ENCODE measurements around the gene IL31RA.

The IL31RA gene

GRCh38 chr5:55860288-55860687, 9.1 kb downstream of the IL31RA start:
- DNase-seq (ENCODE audit: low spot score), result no peak

- DNase-seq (ENCODE audit: low spot score), result no peak
Measured at GRCh38 chr5:55860709-55861108, 9.6 kb downstream of the IL31RA start.

- DNase-seq (ENCODE audit: low spot score), result no peak
Measured at GRCh38 chr5:55864606-55865541, 13.7 kb downstream of the IL31RA start.

- DNase-seq (ENCODE audit: low spot score), result no peak
Measured at GRCh38 chr5:55865831-55866230, 14.7 kb downstream of the IL31RA start.

GRCh38 chr5:55866485-55866884, 15.3 kb downstream of the IL31RA start:
- DNase-seq (ENCODE audit: low spot score), result no peak

- DNase-seq (ENCODE audit: low spot score), result no peak
Measured at GRCh38 chr5:55866934-55867333, 15.8 kb downstream of the IL31RA start.

- no peak for DNase-seq (ENCODE audit: low spot score)
Measured at GRCh38 chr5:55868846-55869245, 17.7 kb downstream of the IL31RA start.

- DNase-seq (ENCODE audit: low spot score), result no peak
Measured at GRCh38 chr5:55869847-55870246, 18.7 kb downstream of the IL31RA start.

GRCh38 chr5:55873234-55873633, 22.1 kb downstream of the IL31RA start:
- no peak for DNase-seq (ENCODE audit: low spot score)

- no peak for DNase-seq (ENCODE audit: low spot score)
Measured at GRCh38 chr5:55877655-55878054, 26.5 kb downstream of the IL31RA start.

- DNase-seq (ENCODE audit: low spot score), result no peak
Measured at GRCh38 chr5:55880453-55880852, 29.3 kb downstream of the IL31RA start.

DNA sequence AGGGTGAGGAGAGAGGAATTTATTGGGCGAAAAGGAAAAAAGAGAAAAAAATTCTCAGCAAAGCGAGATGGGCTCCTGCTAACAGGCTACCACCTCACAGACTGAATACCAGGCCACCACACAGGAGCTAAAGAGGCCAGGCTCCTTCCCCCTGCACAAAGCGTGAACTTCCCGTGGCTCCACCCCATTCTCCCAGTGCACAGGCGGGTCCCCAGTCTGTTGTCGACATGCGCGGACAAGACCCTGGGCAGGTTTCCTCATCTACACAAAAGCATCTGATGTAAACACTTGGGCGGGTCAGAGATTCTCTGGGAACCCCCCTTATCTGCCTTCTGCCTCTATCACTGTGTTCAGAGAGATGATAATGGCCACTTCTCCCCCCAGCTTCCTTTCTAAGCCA, 34.2 kb downstream of the IL31RA start:
- no peak for DNase-seq (ENCODE audit: low spot score)

DNA sequence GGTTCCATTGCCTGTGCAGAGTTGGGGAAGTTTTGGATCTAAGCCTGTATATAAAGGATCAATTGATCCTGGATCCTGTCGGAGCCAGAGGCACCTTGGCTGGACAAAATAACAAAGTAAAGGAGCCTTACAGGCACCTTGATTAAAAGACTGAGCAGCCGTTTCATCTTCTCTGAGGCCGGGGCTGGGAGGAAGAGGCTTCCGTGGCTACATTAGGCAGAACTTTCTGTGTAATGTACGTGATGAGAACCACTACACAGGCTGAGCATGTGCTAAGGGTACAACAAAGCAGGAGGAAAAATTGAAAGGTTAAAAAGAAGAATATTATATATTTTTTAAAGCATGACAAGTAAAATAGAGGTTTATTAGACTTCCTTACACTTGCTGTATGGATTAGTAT, 37.0 kb downstream of the IL31RA start:
- DNase-seq (ENCODE audit: low spot score), result no peak

DNA sequence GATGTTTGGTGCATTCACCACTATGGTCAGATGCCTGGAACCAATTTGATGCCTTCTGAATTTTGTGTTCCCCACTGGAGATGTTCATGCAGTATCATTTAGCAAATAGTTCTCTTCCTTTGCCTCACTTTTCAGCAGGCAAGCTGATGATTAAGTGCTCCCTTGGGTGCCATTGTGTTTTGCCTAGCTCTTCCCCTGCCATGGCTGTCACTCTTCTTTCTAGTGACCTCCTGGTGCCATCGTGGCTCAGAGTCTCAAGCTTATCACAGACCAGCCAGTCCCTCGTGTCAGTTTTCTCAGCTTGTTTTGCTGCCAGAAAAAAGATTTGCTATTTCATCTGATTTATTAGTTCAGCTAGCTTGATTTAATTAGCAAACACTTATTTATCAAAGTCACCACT, 41.3 kb downstream of the IL31RA start:
- no peak for DNase-seq (ENCODE audit: low spot score)

- peak; percentile 9 for DNase-seq (ENCODE audit: low spot score)
Measured at GRCh38 chr5:55894135-55894534, 43.0 kb downstream of the IL31RA start.

GRCh38 chr5:55895346-55895745, 44.2 kb downstream of the IL31RA start:
- no peak for DNase-seq (ENCODE audit: low spot score)

GRCh38 chr5:55896238-55896637, 45.1 kb downstream of the IL31RA start:
- DNase-seq (ENCODE audit: low spot score), result no peak

DNA sequence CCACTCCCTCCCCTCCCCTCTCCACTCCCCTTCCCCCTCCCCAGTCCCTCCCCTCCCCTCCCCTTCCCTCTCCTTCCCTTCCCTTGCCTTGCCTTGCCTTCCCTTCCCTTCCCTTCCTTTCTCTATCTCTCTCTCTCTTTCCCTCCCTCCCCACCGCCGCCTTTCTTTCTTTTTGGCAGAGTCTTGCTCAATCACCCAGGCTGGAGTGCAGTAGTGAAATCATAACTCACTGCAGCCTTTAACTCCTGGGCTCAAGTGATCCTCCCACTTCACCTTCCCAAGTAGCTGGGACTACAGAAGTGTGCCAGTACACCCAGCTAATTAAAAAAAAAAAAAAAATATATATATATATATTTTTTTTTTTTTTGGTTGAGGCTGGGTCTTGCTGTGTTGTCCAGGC, 45.5 kb downstream of the IL31RA start:
- no peak for DNase-seq (ENCODE audit: low spot score)

- no peak for DNase-seq (ENCODE audit: low spot score)
Measured at GRCh38 chr5:55897206-55897894, 46.2 kb downstream of the IL31RA start.

DNA sequence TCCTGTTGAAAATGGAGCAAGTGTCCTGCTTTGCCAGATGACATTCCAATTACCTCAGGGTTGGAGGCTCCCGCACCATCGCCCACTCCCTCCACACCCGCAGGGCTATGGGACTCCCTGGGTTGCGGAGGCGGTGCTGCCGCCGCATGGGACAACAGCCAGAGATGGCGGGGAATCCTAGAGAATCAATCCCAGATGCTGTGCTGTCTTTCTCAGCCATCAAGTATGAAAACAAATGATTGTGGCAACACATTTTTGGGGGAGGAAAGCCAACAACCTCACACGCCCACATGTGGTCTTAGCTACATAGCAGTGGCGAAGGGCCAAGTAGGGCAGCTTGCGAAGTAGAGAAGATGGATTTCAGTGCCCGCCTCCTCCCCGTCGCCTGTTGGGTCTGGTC, 46.7 kb downstream of the IL31RA start:
- no peak for DNase-seq (ENCODE audit: low spot score)

GRCh38 chr5:55899344-55899743, 48.2 kb downstream of the IL31RA start:
- no peak for DNase-seq (ENCODE audit: low spot score)

DNA sequence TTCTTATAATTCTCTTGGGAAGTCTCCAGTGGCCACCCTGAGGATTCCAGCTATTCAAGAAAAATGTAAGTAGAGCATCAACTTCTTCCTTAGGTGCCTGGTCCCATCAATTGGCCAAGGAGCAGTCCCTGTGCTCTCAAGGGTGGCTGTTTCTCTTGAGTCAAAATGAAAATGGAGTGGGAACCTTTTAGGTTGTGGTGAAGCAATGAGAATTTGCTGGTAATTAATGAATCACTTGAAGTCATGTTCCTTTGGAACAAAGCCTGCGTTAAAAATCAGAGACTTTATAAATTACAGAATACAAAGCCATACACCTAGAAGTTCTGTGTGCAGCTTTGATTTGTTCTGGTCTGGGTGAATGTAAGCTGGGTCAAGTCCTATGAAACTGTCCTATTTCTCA, 48.9 kb downstream of the IL31RA start:
- DNase-seq (ENCODE audit: low spot score), result no peak

DNA sequence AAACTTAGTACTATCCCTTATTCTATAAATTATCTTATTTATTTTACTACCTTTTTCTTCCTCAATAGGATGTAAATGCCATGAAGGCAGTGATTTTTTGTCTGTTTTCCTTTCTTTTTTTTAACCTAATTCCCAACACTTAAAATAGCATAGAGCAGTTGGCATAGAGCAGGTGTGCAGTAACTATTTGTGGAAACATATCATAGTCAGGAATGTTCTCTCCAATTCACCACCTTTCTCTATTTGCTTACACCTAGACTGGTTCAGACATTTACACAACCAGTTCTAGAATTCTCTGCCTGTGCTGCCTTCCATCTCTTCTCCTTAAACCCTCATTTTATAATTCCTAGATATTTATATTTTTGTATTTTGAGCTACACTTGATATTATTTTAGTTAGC, 49.6 kb downstream of the IL31RA start:
- no peak for DNase-seq (ENCODE audit: low spot score)
